GM18508 (cell line): ENCODE results near the gene STK10.
"Not testable (repeated sequence)": the region's sequence is repeated elsewhere in the genome, so short reads cannot be mapped to it uniquely, and the experiment has no call there.

ENCODE experiments used
- ATAC-seq: cut with Tn5 transposase; IDR thresholded peaks from one replicate; pipeline ENCODE4 v1.9.1; 2021; ENCODE audit warnings: moderate number of reproducible peaks; ENCODE audit not compliant: insufficient read depth, unreplicated experiment

Gene STK10

DNA sequence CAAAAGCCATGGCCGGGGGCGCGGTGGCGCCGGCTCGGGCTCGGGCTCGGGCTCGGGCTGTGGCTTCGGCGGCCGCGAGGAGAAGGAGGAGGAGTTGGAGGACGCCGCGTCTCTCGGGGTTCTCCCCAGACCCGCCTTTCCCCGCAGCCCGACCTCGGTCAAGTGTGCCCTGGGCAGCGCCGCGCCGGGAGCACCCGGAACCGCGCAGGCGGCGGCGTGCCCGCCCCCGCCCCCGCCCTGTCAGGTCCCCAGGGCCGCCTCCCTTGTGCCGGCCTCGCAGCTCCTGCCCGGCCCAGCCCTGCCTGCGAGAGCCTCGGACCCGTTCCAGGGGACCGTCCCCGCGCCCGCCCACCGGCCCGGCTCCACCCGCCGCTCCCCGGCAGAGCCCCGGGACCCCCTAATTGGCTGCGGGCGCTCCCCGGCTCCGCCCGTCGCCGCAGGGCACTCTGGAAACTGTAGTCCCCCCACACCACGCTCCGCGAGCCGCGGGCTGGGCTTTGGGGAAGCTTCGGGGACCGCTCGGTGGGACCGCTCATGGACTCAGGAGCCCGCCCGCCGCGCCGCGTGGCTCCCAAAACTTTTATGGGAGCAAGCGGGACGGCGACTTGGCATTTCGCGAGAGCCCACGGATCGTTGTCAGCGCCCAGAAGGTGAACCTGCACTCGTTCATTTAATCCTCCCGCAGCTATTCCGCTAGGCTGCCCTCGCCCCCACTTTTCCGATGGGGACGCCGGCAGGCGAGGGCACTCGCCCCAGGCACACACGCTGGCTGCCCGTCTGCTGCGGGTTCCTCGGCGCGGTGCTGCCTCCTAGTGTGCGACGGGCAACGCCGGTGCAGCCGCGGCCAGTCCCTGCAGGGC is at the start of gene STK10:
Gene STK10 (minus strand): TSS at position 192 of the 860 bp plus-strand sequence. CDS start 182 bp downstream, at position 10.
- peak; percentile 36 for ATAC-seq

DNA sequence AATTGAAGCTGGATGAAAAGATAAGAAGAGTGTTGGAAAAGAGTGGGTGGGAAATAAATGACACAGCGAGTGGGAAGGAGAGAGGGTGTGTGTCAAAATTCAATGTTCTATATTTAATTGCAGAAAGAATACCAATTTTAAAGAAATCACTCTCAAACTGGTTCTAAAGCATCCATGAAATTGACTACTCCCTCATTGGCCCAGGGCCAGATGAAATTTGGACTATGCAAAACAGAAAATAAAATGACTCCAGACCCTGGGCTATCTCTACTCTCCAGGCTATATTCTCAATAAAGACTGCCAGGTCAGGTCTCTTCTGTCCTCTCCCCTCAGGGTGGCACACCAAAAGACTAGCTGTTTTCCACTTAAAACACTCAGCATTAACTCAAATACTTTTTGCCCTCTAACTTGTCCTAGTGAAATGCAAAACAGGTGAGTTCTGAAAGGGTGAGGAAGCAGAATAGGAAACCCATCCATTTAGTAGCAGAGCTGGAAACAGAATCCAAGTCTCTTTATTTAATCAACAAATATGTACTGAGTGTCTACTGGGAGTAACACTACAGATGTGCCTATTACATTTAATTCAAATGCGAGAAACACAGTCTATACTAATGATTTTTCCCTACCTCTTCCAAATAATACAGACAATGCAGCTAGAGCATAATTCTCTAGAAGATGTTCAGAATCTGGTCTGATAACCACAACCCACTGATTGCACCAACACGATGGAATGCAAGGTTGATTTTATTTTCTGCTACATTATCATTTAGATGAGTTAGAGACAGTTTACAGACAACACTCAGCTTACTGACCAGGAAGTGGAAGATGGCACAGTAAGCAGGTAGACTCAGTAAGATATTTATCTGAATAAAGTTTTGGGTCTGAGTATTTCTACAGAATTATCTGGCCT is 48.1 kb upstream of the STK10 start:
- ATAC-seq: no peak

DNA sequence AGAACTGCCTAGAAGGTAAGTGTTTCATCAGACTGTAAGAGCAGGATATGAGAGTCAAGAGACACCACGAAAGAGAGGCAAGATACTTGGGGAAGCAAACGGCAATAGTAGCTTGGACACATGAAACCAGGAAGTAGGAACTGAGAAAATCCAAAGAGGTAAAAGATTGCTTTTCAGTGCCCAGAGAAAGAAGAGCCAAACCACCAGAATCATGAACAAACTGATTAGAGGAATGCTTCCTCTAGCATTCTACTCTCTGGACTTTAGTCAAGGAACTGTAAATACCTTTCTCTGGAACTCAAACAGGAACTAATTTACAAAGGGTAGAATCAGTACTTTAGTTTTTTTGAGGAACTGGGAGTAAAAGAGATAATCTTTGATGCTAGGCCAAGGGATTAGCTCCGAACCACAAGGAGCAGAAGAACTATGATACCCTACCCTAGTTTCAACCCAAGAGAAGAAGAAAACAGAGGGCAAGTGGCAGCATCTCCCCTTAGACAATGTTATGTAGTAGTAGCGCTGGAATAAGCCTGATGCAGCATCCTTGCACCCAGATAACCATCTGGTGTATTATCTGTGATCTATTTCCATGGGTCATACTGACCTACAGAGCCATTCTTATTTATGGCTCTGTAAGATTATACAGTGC is 47.2 kb upstream of the STK10 start:
- ATAC-seq: no peak

DNA sequence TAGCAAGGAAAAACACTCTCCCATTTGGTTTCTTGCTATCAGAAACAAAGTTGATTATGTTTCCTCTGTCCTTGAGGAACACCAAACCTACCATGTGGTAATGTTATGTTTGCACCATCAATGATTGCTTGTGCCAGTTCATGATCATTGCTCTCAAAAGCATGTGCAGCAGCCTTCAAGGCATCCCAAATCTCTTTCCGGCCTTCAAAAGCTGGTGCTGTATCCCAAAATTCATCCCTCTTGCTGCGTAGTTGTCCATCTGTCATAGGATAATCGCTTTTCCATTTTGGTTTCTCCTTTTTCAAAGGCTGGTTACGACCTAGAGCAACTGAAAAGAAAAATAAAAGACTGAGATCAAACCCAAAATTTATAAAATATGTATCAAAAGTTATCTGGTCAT is 46.0 kb upstream of the STK10 start:
- ATAC-seq: no peak

DNA sequence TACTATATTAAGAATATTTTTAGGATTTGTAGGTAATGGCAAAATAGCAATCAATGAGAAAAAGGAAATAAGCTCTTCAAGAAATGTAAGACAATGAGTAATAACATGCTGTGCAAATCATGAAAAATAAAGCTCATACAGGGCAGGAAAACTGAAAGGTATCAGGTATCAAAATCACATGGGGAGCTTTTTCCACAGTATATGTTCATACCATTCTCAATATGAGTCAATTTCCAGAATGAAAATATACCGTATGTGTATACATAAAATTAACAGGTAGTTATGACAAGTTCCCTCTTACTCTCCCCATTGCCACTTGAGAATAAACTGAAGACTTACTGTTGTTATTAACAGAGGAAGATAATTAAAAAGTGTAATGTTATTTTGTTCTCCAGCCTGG is 41.9 kb upstream of the STK10 start:
- no peak for ATAC-seq

DNA sequence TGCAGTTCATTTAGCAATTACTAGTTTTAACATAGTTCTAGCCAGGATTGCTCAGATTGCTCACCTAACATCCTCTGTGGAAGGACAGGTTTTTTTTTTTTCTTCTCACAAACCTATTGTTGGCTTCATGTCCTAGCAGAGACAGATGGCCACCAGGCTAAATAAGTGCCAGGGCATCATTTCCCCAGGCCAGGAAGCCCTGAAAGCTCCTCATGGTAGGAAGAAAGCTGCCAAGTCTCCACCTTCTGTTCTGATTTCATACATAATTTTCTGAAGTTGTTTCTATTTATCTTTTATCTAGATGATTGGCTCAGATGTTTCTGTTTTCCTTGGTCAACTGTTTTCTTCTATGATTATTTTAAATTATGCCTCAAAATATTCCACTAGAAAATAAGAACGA is 37.0 kb upstream of the STK10 start:
- no peak for ATAC-seq

DNA sequence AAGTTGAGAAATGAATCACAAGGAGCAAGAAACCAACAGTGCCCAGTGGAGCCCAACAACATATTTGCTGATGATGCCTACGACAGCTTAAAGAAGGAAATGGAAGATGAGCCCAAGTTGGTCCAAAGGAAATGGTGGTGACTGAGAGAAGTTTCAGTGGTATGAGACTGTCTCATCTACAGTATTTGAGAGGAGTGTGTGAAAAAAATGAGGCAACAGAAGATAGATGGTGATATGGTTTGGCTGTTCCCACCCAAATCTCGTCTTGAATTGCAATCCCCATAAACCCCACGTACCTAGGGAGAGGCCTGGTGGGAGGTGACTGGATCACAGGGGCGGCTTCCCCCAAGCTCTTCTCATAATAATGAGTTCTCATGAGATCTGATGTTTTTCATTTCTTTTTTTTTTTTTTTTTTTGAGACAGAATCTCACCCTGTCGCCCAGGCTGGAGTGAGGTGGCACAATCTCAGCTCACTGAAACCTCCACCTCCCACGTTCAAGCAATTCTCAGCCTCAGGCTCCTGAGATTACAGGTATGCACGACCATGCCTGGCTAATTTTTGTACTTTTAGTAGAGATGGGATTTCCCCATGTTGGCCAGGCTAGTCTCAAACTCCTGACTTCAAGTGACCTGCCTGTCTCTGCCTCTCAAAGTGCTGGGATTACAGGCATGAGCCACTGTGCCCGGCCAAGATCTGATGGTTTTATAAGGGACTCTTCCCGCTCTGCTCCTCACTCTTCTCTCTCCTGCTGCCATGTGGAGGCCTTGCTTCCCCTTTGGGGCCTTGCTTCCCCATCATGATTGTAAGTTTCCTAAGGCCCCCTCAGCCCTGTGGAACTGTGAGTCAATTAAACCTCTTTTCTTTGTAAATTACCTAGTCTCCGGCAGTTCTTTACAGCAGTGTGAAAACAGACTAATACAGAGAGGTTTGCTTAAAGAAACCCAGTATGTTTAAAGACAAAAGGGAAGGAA is 36.2 kb upstream of the STK10 start:
- peak; percentile 58 for ATAC-seq

DNA sequence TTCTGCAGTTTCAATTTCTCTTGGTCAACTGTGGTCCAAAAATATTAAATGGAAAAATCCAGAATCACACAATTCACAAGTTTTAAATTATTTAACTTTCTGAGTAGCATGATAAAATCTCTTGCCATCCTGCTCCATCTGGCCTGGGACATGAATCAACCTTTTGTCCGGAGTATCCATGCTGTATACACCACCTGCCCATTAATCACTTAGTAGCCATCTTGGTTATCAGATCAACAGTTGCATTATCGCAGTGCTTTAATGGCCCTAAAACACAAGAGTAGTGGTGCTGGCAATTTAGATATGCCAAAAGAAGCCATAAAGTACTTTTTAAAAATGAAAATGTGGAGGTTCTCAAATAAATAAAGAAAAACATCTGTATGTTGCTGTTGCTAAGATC is 31.3 kb upstream of the STK10 start:
- ATAC-seq: no peak

DNA sequence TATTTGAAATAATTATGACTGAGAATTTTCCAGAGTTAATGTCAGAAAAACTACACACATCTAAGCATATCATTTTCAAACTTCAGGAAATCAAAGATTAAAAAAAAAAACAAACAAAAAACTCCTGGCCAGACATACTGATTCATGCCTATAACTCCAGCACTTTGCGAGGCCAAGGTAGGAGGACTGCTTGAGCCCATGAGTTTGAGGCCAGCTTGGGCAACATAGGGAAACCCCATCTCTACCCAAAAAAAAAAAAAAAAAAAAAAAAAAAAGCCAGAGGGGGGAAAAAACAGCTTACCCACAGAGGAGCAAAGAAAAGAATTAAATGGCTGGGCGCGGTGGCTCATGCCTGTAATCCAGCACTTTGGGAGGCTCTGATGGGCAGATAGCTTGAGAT is 28.3 kb upstream of the STK10 start:
- ATAC-seq: no peak

DNA sequence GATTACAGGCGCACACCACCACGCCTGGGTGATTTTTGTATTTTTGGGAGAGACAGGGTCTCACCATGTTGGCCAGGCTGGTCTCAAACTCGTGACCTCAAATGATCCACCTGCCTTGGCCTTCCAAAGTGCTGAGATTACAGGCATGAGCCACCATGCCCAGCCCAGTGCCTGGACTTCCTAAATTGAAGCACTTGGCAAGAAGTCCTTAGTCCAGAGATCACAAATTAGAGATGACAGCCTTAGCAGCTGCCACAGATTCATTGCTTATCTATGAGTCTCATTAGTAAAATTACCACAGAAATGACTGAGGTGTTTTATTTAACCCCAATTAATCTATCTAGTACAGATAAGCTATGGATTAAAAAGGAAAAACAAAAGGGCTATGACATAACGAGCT is 25.1 kb upstream of the STK10 start:
- no peak for ATAC-seq

DNA sequence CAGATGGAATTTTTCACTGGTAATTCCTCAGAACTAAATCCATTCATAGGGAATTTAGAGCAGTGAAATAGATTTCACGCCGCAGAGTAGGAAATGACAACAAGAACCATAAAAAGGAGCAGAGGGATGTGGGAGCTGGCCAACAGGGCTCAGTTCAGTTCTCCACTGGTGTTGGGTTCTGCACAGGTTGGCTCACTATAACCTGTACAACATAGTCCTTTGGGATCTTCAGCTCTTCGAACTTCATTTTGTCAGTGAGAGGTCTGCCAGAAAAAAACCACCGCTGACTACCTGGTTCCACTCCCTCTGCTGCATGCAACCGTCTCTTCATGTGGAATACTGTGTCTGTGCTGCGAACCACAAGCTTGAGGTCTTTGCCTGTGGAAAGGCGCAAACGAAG is 23.7 kb upstream of the STK10 start:
- no peak for ATAC-seq

DNA sequence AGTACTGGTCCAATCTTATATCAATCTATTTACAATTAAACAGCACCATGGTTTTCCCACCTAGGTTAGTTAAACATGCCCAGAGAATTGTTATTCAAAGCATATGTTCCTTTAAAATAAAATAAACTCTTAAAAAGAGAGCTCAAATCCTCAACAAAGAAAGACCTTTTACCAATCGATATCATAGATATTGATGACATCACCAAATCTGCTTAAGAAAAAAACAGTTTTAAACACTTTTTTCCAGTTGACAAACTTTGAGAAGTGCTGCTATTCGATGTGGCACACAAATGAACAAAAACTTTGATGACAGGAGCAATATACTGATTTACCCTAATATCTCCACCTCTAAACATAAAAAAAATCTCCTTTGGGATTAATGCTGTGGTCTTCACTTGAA is 21.7 kb upstream of the STK10 start:
- ATAC-seq: no peak

DNA sequence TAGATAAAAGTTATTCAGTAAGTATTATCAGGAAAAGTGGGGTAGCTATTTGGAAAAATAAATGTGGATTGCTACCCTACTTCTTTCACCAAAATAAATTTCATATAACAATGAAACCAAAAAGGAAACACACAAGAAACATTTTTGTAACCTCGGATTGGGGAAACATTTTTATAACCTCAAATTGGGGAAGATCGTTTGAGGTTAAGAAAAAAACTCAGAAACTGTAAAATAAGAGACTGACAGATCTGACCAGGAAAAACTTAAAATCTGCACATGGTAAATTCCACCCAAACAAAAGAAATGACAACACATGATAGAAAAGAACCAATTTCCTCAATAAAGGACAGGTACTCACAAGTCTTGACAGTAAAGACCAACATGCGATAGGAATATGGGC is 19.5 kb upstream of the STK10 start:
- ATAC-seq: no peak

DNA sequence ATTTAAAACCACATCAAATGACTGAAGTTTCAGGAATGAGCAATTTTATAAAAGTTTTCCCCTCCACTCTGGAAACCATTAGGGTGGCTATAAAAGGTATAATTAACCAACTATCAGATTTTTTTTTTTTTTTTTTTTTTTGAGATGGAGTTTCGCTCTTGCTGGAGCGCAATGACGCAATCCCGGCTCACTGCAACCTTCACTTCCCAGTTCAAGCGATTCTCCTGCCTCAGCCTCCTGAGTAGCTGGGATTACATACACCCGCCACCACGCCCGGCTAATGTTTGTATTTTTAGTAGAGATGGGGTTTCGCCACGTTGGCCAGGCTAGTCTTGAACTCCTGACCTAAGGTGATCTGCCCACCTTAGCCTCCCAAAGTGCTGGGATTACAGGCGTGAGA is 18.0 kb upstream of the STK10 start:
- ATAC-seq: not testable (repeated sequence)

DNA sequence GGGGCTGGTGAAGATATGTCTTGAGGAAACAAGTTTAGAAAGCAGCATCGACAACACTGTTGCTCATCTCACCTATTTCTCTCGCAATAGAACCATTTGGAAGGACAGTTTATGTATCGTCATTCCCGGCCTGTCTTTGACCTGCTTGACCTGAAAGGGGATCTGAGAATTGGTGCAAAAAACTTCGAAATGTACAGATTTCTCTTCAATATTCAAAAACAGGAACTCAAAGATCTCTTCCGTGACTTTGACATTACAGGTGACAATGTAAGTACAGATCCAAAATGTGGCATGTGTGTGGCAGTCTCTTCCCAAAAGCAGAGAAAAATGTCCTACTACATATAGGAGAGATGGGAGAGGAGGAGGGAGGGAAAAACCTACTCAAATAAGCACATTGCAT is 12.5 kb upstream of the STK10 start:
- ATAC-seq: no peak

DNA sequence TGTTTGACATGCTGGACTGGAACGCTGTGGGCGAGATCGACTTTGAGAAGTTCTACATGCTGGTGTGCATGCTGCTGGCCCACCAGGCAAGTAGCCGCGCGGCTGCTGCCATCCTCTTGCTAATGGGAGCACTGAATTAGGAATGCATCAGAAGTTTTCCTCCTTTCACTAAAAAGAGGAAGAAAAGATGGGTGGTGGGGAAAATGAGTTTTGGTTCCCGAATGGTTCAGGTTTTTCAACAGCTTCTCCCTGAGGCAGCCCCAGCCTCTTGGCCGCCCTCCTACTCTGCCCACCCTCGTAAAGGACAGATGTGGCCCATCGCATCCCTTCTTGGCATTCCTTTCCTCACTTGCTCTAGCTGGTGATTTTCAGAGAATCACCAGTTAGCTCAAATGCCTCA is 11.4 kb upstream of the STK10 start:
- no peak for ATAC-seq

DNA sequence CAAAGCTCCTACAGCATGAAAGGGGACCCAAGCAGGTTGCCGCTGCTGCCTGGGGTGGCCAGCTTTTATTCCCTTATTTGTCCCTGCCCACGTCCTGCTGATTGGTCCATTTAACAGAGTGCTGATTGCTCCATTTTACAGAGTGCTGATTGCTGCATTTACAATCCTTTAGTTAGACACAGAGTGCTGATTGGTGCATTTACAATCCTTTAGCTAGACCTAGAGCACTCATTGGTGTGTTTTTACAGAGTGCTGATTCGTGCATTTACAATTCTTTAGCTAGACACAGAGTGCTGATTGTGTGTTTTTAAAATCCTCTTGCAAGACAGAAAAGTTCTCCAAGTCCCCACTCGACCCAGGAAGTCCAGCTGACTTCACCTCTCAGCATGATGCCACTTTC is 9.8 kb upstream of the STK10 start:
- ATAC-seq: not testable (repeated sequence)

DNA sequence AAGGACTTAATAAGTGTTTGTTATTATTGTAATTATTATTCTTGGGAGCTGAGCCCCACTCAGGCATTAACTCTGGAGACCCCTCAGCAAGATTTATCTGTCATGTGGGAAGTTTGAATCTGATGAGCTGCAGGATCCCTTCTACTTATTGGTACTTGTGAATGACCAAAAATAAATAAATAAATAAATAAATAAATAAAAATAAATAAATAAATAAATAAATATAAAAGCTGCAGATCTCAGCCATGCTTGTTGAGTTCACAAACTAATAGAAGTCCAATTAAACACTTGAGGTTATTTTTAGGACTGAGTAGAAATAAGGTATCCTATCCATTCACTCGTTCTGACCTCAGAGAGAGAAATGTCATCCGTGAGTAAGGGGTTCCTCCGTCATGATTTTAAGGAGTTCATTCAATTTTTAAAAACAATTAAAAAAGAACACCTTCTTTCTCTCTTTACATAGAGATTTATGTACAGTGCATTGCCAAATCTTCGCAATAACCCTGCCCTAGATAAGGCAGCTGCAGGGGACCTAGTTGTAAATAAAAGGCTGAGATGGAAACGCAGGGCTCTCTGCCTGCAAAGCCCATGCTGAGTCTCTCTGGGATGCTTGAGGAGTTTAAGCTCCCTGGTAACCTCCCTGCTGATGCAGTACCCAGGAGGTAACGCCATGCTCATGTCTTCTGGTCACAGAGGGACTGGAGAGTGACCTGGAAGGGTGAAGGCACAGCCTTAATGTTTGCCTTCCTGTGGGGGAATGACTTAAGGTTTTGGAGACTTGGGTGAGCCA is 7.2 kb upstream of the STK10 start:
- no peak for ATAC-seq

DNA sequence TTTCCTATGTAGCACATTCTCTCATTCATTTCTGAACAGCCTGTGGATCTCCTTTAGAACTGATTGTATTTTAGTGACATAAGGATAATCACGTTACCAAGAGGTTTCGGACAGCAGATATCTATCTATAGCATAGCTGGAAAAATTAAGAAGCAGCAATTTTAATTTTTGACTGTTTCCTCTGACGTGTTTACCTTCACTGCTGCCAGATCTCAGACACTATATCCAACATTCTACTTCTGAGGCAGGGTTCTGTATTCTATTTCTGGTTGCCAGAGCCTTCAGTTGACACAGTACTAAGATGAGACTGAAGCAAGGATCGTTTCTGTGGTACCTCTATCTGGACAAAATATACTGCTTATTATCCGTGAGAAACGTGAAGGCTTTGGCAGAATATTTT is 5.8 kb upstream of the STK10 start, which contains the start of gene EFCAB9:
Gene EFCAB9 (plus strand): TSS at position 301 of the 400 bp plus-strand sequence. CDS start 1 bp downstream, at position 302.
- no peak for ATAC-seq
